ENCODE data around the gene IDE.

The IDE gene

GRCh38 chr10:92544296-92544695, 29.6 kb downstream of the IDE start:
- TF ChIP-seq, protein P1, sequence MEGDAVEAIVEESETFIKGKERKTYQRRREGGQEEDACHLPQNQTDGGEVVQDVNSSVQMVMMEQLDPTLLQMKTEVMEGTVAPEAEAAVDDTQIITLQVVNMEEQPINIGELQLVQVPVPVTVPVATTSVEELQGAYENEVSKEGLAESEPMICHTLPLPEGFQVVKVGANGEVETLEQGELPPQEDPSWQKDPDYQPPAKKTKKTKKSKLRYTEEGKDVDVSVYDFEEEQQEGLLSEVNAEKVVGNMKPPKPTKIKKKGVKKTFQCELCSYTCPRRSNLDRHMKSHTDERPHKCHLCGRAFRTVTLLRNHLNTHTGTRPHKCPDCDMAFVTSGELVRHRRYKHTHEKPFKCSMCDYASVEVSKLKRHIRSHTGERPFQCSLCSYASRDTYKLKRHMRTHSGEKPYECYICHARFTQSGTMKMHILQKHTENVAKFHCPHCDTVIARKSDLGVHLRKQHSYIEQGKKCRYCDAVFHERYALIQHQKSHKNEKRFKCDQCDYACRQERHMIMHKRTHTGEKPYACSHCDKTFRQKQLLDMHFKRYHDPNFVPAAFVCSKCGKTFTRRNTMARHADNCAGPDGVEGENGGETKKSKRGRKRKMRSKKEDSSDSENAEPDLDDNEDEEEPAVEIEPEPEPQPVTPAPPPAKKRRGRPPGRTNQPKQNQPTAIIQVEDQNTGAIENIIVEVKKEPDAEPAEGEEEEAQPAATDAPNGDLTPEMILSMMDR (IDR thresholded peaks at IDR 0.05; ENCODE audit: low read depth, low read length): no peak
- no peak overlapping the region for H3K4me3 ChIP-seq (ENCODE audit: low read depth, low read length)

GRCh38 chr10:92542458-92542857, 31.4 kb downstream of the IDE start:
- no peak overlapping the region for H3K4me3 ChIP-seq (ENCODE audit: low read depth, low read length)
- TF ChIP-seq, protein P1 (IDR thresholded peaks at IDR 0.05; ENCODE audit: low read depth, low read length): no peak

- TF ChIP-seq, protein P1 (IDR thresholded peaks at IDR 0.05; ENCODE audit: low read depth, low read length): no peak
- H3K4me3 ChIP-seq (ENCODE audit: low read depth, low read length): no peak overlapping the region
Measured at GRCh38 chr10:92541583-92541982, 32.3 kb downstream of the IDE start.

GRCh38 chr10:92538231-92538958, 35.5 kb downstream of the IDE start:
- TF ChIP-seq, protein P1 (IDR thresholded peaks at IDR 0.05; ENCODE audit: low read depth, low read length): no peak
- H3K4me3 ChIP-seq (ENCODE audit: low read depth, low read length): no peak overlapping the region

DNA sequence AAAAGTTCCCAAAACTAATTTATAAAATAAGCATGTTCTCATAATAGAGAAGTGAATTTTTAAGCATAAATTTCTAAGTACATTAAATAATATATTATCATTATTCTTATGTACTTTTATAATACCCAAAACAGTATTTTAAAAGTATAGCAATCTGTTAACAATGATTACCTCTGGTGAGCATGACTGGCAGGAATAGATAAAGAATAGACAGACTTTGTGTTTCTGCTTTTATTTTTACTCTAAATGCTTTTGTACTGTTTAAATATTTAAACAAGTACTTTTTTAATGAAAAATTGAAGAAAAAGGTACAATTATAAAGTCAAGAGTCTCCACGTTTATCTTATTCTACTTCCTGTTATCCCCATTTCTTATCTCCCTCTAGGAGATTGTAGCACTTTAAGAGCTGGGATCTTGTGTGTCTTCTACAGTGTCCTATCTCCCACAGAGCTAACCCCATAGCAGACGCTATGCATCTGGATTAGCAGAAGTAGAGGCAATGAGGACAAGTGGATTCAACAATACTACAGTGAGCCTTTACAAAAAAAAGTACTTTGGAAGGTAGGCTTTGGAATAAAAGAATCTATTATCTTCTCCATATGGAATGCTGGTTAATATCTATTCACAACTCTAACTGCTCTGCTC, 42.9 kb downstream of the IDE start:
- TF ChIP-seq, protein P1 (IDR thresholded peaks at IDR 0.05; ENCODE audit: low read depth, low read length): no peak
- H3K4me3 ChIP-seq (ENCODE audit: low read depth, low read length): no peak overlapping the region

DNA sequence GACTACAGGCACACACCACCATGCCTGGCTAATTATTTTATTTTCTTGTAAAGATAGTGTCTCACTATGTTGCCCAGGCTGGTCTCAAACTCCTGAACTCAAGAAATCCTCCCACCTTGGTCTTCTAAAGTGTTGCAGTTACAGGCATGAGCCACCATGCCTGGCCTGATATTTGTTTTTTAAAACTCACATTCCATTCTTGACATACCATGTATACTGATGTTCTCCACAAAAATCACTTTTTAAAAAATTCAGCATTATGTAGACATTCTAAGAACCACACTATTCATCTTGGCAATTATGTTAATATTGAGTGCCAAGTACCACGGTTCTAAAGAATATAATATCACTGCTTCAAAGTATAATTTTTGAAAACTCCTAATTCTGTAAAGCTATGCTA, 43.5 kb downstream of the IDE start:
- TF ChIP-seq, protein P1 (IDR thresholded peaks at IDR 0.05; ENCODE audit: low read depth, low read length): no peak
- no peak overlapping the region for H3K4me3 ChIP-seq (ENCODE audit: low read depth, low read length)

GRCh38 chr10:92527716-92528115, 46.2 kb downstream of the IDE start:
- TF ChIP-seq, protein P1 (IDR thresholded peaks at IDR 0.05; ENCODE audit: low read depth, low read length): no peak
- no peak overlapping the region for H3K4me3 ChIP-seq (ENCODE audit: low read depth, low read length)

Data from WI38 (cell line).